K562 (cell line): Measurements from ENCODE around the gene AP2A2. TPM values are rescaled to one million over a fixed set of nuclear protein-coding genes. Genes with fewer than 3 reads are reported as not detected.
A peak's percentile ranks its signal among the peaks of the same experiment; 100 is the strongest.

Experiments used
- ATAC-seq: fragments of 200-7000 bp; cut with Tn5 transposase; 3 replicates; pipeline ENCODE4 v1.9.1; 2020; ENCODE audit warnings: moderate library complexity
- BruUV-seq: library from RNA; stranded (reverse); fragments of 400-500 nt; replicated peaks from 2 replicates; lab custom pipeline; 2021; lab: Mats Ljungman, UMichigan
- CTCF ChIA-PET: fragments of 300-600 bp; formaldehyde crosslinking; extraction: SDS; loops from one replicate; lab custom pipeline; 2021; ENCODE audit warnings: low intra/inter-chr PET ratio; lab: Yijun Ruan, JAX
- POLR2A ChIA-PET: fragments of 300-600, 350-650 bp; sonication (Branson Sonifier 250); formaldehyde crosslinking; extraction: SDS; loops from one replicate; lab custom pipeline; 2021; ENCODE audit warnings: antibody characterized with exemption, inconsistent platforms; lab: Yijun Ruan, JAX
- DNase-seq, 4 experiments: peaks; one replicate each; pipeline versions ENCODE4 v3.0.0 to v3.0.0-alpha.2; 2011 to 2018; ENCODE audit warnings: low spot score in 3 of 4, mixed read lengths in 3 of 4; ENCODE audit errors: extremely low read depth in 1 of 4
- FAIRE-seq: peaks from 2 replicates; lab custom pipeline; 2011; peaks lifted over from hg19 to GRCh38; lab: Jason Lieb, UNC
- H2AFZ ChIP-seq: 2 replicates; pipeline ENCODE4 v1.6.0; 2011; ENCODE audit warnings: low read depth, low read length, control low read depth, inconsistent platforms
- H3K27ac ChIP-seq: fragments of 200-600 bp; 3 replicates; pipeline ENCODE4 v1.8.0; 2011; ENCODE audit warnings: low read depth, mild to moderate bottlenecking, control low read depth, inconsistent platforms, low read length, moderate library complexity, mixed read lengths; ENCODE audit errors: extremely low read depth
- H3K27me3 ChIP-seq, 2 experiments: fragments of 300-600 bp in 1 of 2; 2 replicates in 1 of 2; 3 replicates in 1 of 2; pipeline versions ENCODE4 v1.6.0 to v1.8.0; 2011; ENCODE audit warnings: inconsistent platforms in 2 of 2, low read length in 2 of 2, mild to moderate bottlenecking in 1 of 2, mixed read lengths in 1 of 2, moderate library complexity in 1 of 2; ENCODE audit not compliant: control insufficient read depth in 2 of 2, insufficient read depth in 2 of 2
- H3K36me3 ChIP-seq: fragments of 300-600 bp; 3 replicates; pipeline ENCODE4 v1.8.0; 2011; ENCODE audit warnings: mild to moderate bottlenecking, low read length, inconsistent platforms; ENCODE audit not compliant: control insufficient read depth, insufficient read depth
- H3K4me1 ChIP-seq, 2 experiments: fragments of 200-600 bp in 1 of 2; replicated peaks in 1 of 2; 2 replicates in 1 of 2; 3 replicates in 1 of 2; pipeline versions ENCODE4 v1.5.1 to v1.8.0; 2011; ENCODE audit warnings: inconsistent platforms in 2 of 2, low read length in 2 of 2, mild to moderate bottlenecking in 1 of 2, mixed read lengths in 1 of 2, moderate library complexity in 1 of 2; ENCODE audit not compliant: control insufficient read depth in 2 of 2, insufficient read depth in 2 of 2
- H3K4me2 ChIP-seq: 2 replicates; pipeline ENCODE4 v1.6.1; 2011; ENCODE audit warnings: low read length, control low read depth, inconsistent platforms, mixed read lengths; ENCODE audit not compliant: insufficient read depth
- H3K4me3 ChIP-seq: fragments of 200-600 bp; sonication (generic), shearing (Covaris generic); 2 replicates; pipeline ENCODE4 v1.5.1; 2016; ENCODE audit warnings: control low read depth, inconsistent platforms
- H3K79me2 ChIP-seq: fragments of 200-600 bp; 3 replicates; pipeline ENCODE4 v1.8.0; 2011; ENCODE audit warnings: low read length, inconsistent platforms; ENCODE audit not compliant: control insufficient read depth, insufficient read depth
- H3K9ac ChIP-seq, 2 experiments: 2 replicates each; pipeline versions ENCODE4 v1.6.0 to v1.6.1; 2011; ENCODE audit warnings: low read depth in 2 of 2, low read length in 2 of 2, control low read depth in 1 of 2, inconsistent platforms in 1 of 2, mild to moderate bottlenecking in 1 of 2, mixed read lengths in 1 of 2; ENCODE audit not compliant: insufficient read depth in 1 of 2
- H3K9me1 ChIP-seq: one replicate; pipeline ENCODE4 v1.6.0; 2011; ENCODE audit warnings: inconsistent platforms, mild to moderate bottlenecking, low read length, moderate library complexity; ENCODE audit not compliant: control insufficient read depth, insufficient read depth
- H3K9me3 ChIP-seq: replicated peaks from 2 replicates; pipeline ENCODE4 v1.5.1; 2011; ENCODE audit warnings: low read depth, low read length, inconsistent platforms; ENCODE audit not compliant: control insufficient read depth, insufficient read depth
- H4K20me1 ChIP-seq: replicated peaks from 2 replicates; pipeline ENCODE4 v1.6.1; 2011; ENCODE audit warnings: low read length, inconsistent platforms, mixed read lengths; ENCODE audit not compliant: control insufficient read depth, insufficient read depth
- EZH2 ChIP-seq: IDR thresholded peaks from 2 replicates; pipeline ENCODE4 v1.6.1; 2012; ENCODE audit warnings: low read depth, mild to moderate bottlenecking, inconsistent platforms, low read length, borderline replicate concordance
- HMBOX1 ChIP-seq: sonication (generic); IDR thresholded peaks from 2 replicates; pipeline ENCODE4 v1.6.1; 2016
- JUND ChIP-seq, 2 experiments: IDR thresholded peaks; 2 replicates in 1 of 2; 3 replicates in 1 of 2; pipeline ENCODE4 v1.6.1; 2011; ENCODE audit warnings: borderline replicate concordance in 2 of 2, low read depth in 2 of 2, low read length in 2 of 2, improper control_type of control experiment in 1 of 2, missing biosample characterization in 1 of 2, missing genetic modification characterization in 1 of 2, missing genetic modification reagents in 1 of 2
- PRDM10 ChIP-seq: fragments of 450-650 bp; IDR thresholded peaks from 2 replicates; pipeline ENCODE4 v1.6.1; 2018; ENCODE audit not compliant: partially characterized antibody
- TAF9B ChIP-seq: fragments of 450-650 bp; IDR thresholded peaks from 2 replicates; pipeline ENCODE4 v1.6.1; 2018; ENCODE audit warnings: mild to moderate bottlenecking; ENCODE audit not compliant: partially characterized antibody
- TRIM25 ChIP-seq: fragments of 450-650 bp; IDR thresholded peaks from 2 replicates; pipeline ENCODE4 v1.7.0; 2016; ENCODE audit warnings: borderline replicate concordance
- ZNF740 ChIP-seq, 3 experiments: fragments of 200-800 bp in 1 of 3; sonication (Bioruptor generic) in 1 of 3; sonication (generic) in 1 of 3; formaldehyde crosslinking in 1 of 3; IDR thresholded peaks; 2 replicates each; pipeline versions ENCODE4 v1.6.1 to v1.8.0; 2016 to 2022; ENCODE audit warnings: mild to moderate bottlenecking in 2 of 3, missing compliant biosample characterization in 2 of 3, missing genetic modification characterization in 2 of 3, missing genetic modification reagents in 1 of 3
- ZNF766 ChIP-seq: fragments of 200-800 bp; sonication (Bioruptor generic); conservative IDR thresholded peaks from 2 replicates; pipeline ENCODE4 v1.6.1; 2016; ENCODE audit warnings: missing genetic modification characterization, missing compliant biosample characterization
- WGBS: fragments of 100-300 bp; shearing (Covaris generic); methylation state at CpG from one replicate; pipeline ENCODE4 v1.1.6; 2016; ENCODE audit warnings: low coverage, mixed read lengths; ENCODE audit not compliant: insufficient coverage; ENCODE audit errors: missing lambda C conversion rate; 5-methylcytosine and 5-hydroxymethylcytosine counted together
- in situ Hi-C: fragments of 300-500 bp; cut with MboI; formaldehyde crosslinking; loops from 4 replicates; pipeline ENCODE4 v1.15.0; 2018; ENCODE audit warnings: inconsistent platforms, mixed read lengths
- intact Hi-C: fragments of 100-400 bp; cut with micrococcal nuclease; formaldehyde crosslinking; loops from 2 replicates; pipeline ENCODE4 v1.14.2; 2022
- polyA plus RNA-seq, 8 experiments: library from polyadenylated mRNA; depleted of rRNA in 4 of 8; stranded (reverse) in 5 of 8; unstranded in 3 of 8; fragments of >200 nt; fragmentation: Nextera tagmentation in 2 of 8; fragmentation: Illumina TruSeq in 1 of 8; extraction: Ambion mirVana in 2 of 8; extraction: Trizol in 1 of 8; gene quantifications; 2 replicates each; pipeline versions ENCODE4 v1.2.1 to v1.2.3, GENCODE V29; 2011 to 2014; ENCODE audit warnings: inconsistent platforms in 1 of 8, missing spikeins in 1 of 8
- total RNA-seq, 7 experiments: library from RNA; depleted of rRNA in 6 of 7; stranded (reverse); fragments of >200 nt in 6 of 7; fragmentation: Illumina TruSeq in 2 of 7; extraction: Trizol in 2 of 7; gene quantifications; 2 replicates each; pipeline versions ENCODE4 v1.2.1 to v1.2.3, GENCODE V29; 2011 to 2021; ENCODE audit warnings: low replicate concordance in 1 of 7

The AP2A2 gene
- total and polyA plus RNA-seq, 9 of the 15 experiments (the other 6 are each of a cell fraction or from before 2014, with no cell fraction given): 0.69 to 41.7 (median 15.2) TPM

GRCh38 chr11:944711-945470 lies 19.2 kb downstream of the AP2A2 start:
- peak in 1 of 4 experiments; percentile 42 for DNase-seq
- 83% methylated on average over 13 of the region's 13 CpGs for WGBS
- H3K79me2 ChIP-seq: peaks cover 39% of the 10 kb centered on the region
- H3K9me3 ChIP-seq: peaks cover 8% of the 10 kb centered on the region
- peak; percentile 13; the same call in 2 of the 3 replicates for ATAC-seq
- H3K9me1 ChIP-seq: no peaks in the 10 kb centered on the region
- intact Hi-C loops (no loop called here), in situ Hi-C loops (no loop called here)
- no peaks in the 10 kb centered on the region for H4K20me1 ChIP-seq
- ChIA-PET CTCF (no interaction called here), POLR2A (interaction anchor here (0.7 to 1.6 kb wide), 4 partner anchors 9 to 20 kb away, joined by 3 to 5 read pairs (median 4); no protein-coding TSS in a partner anchor)
- peaks cover 21% of the 10 kb centered on the region; the same call in 2 of the 3 replicates for H3K36me3 ChIP-seq
- H3K4me2 ChIP-seq: no peak overlapping the region
- no peak overlapping the region; the same call in 2 of the 3 replicates for H3K27ac ChIP-seq
- no peak for FAIRE-seq
- H3K27me3 ChIP-seq: no peaks in the 10 kb centered on the region
- peaks cover 12 to 14% of the 10 kb centered on the region in 2 experiments; a peak in 4 of 5 replicates for H3K4me1 ChIP-seq
- no peak overlapping the region for H2AFZ ChIP-seq
- no peak overlapping the region for H3K4me3 ChIP-seq
- TF ChIP-seq JUND (IDR thresholded peaks at IDR 0.05; ENCODE audit: borderline replicate concordance, low read depth, low read length) (no peak), JUND (tag; IDR thresholded peaks at IDR 0.05; ENCODE audit: borderline replicate concordance, low read depth, low read length) (no peak), ZNF766 (no peak), PRDM10 (peak; percentile 10), TAF9B (no peak), HMBOX1 (no peak), EZH2 (no peak), TRIM25 (no peak), ZNF740 (CRISPR knock-in tag; IDR thresholded peaks at IDR 0.05) (no peak), ZNF740 (tag; IDR thresholded peaks at IDR 0.05) (no peak)
- H3K9ac ChIP-seq: no peak overlapping the region
- no TSS peak for BruUV-seq
